Measurements from ENCODE around the gene TEX2.

TEX2 gene

DNA sequence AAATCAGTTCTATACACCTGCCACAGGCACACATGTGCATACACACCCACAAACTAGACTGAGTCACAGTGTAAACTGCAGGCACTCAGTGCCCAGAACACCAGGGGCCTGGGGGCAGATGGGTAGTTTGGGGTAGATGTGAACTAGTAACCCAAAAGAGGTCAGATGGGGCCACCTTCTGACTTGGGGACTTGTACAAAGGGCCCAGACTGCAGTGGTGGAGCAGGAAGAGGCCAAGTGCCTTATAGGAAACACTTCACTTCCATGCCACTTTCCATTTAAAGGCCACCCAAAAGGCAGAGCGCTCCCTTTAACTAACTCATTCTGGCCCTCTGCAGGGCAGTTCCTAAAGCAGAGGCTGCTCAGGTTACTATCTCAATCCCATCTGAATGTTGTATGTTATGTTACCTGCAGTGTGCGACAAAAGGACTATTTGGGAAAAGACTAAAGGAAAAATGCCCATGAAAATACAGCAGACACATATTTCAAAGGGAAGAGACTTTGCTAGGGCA lies 105.3 kb downstream of the TEX2 start:
- no peak for DNase-seq

DNA sequence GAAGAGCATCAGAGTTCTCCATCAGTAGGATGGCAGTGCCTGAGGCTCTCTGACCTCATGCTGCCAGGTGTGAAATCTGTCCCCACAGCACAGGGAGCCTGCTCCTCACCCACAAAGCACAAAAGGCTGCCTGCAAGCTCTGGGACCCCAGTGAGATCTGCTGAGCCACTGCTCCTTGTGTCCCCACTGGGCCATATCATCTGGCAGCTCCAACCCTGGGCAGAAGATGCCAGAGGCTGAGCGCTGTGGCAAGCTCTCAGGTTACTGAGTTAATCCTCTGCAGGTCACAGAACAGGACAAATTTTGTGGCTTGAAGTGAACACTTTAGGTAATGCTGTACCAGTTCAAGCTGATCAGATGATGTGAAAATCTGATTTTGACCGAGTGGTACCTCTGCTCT lies 106.4 kb downstream of the TEX2 start:
- DNase-seq = no peak

DNA sequence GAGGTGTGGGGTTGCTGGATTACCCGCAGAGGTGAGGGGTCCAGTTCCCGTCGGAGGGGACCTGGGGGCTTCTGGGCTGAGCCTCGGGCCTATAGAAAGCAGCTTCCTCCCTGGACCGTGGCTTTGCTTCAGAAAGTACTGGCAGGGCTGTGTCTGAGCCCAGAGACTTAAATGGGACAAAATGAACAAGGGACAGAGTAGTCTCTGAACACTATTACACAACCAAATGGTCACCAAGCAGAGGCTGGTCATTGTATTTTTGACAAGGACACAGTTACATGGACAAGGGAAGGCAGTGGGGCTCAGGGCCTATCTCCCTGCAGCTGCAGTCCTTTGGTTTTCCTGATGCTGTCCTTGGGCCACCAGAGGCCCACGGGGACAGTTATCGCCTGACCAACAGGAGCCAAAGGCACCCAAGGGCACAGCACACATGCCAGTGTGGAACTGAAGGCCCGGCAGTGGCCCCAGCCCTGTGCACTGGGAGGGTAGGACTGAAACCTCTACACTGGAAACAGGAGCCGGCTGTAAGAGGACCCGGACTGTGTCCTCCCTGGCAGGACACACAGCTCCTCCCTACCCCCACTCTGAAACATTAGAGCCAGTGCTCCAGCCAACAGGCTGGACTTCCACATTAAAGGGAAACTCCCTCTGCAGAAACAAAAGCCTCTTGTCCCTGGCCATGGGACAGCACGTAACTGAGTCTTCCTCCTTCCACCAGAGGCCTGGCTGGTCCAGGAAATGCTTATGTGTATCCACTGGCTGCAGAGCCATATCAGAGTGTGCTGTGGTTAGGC lies 107.1 kb downstream of the TEX2 start:
- no peak for DNase-seq

DNA sequence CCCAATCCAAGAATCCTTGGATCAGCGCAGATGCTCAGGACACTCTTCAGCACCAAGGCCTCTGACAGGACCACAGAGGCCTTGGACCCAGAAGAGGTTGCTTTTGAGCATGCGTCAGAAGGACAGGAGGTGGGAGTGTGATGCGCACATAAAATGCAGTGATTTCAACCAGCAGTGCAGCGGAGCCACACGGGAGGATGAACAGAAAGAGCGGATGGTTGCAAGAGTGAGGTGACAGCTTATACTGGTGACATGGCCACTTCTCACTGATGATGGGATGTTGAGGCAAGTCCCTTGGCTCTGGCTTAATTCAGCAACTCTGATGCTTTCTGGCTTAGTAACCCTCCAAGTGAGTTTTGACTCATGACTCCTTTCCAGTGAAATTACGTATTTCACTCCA lies 107.9 kb downstream of the TEX2 start:
- no peak for DNase-seq

DNA sequence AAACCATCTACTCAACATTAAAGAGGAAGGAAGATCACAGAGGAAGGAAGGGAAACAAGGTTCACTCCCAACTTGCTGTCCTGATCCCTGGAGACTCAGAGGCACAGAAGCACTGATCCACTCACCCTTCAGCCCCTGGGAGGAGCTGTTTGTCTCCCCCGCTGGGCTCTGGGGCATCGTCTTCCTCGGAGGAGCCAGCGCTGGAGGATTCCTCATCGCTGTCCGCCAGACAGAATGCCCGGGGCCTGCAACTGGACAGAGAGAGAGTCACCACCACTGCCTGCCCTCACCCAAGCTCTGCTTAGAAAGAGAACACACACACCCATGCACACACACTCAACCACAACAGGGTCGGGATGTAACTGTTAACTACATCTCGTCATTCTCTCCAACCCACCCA lies 108.3 kb downstream of the TEX2 start:
- no peak for DNase-seq

DNA sequence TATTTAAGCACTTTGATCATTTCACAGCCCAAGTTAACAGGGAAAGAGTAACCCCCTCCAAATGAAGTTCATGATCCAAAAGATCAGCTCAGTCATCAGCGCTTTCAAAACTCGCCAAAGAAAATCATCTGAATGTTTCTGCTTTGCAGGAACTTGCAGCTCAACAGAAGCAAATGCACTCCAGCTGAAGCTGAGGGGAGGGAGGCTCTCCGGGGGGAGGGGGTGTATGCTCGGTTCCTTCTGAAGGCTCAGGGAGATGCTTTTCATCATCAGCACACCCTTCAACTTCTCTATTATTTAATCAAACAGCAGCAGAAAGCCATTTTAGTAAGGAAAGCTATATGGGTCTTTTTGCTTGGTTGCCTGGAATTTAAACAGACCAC lies 108.8 kb downstream of the TEX2 start:
- no peak for DNase-seq

DNA sequence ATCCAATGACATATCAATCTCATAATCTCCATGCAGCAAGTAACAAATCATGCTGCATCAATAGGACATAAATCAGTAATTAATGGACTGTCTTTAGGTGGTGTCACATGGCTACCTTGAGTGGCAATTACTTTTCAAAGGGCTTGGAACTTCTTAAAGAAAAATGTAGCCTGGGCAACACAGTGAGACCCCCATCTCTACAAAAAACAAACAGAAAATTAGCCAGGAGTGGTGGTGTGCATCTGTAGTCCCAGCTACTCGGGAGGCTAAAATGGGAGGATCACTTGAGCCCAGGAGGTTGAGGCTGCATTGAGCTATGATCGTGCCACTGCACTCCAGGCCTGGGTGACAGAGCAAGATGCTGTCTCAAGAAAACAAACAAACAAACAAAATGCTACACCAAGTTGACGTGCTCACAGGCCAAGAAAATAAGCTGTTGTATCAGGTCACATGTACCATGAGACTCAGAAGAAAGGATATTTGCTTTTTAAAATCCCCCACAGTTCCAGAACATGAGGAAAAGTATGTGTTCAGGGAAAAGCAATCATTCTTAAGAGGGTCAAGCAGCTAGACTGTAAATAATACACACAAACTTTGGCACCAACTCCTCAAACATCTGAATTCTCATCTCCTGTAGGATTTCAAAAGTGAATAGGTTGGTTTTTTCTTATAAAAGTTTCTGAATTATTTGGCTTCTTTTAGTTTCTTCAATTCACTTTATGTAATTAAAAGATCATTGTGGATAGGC lies 109.3 kb downstream of the TEX2 start:
- no peak for DNase-seq

DNA sequence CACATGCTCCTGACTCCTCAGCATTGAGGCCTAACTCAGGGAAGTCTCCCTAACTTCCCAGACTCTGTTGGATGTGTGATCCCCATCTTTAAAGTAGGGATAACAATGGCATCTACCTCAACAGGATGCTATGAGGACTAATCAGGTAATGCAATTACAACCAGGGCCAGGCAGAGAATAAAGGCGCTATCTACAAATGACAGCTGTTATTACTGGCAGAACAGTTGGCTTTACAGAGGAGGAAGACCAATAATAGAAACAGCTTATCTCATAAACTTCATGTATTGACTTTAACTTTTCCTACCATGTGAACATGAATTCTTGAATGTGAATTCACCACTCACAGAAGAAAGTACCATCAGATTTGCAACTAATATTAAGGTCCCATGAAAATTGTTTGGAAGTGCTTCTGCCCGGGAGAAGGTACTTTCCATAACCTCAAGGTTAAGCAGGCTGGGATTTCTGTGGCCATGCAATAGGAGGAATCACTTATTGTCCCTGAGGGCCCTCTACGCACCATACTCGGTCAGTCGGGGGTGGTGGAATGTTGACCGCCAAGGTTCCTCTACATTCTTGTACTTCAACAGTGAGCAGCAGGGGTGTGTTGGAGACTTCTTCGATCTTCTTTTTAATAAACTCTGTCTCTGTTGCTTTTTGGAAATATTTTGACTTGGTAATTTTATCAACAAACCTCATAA lies 110.5 kb downstream of the TEX2 start:
- no peak for DNase-seq

DNA sequence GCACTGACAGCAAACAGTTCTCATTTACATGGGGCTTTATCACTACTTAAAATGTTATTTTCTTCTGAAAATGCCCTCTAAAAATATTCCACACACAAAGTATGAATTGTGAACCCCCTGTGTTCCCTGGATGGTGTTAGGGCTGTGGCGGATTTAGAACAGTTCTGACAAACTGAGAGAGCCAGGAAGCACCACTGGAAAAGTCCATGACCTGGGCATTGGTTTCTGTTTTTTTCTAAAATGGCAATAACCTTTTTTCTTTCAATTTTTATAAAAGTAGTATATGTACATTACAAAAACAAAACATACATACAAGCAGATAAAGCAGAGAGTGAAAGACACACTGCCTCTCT lies 112.1 kb downstream of the TEX2 start:
- DNase-seq = no peak

DNA sequence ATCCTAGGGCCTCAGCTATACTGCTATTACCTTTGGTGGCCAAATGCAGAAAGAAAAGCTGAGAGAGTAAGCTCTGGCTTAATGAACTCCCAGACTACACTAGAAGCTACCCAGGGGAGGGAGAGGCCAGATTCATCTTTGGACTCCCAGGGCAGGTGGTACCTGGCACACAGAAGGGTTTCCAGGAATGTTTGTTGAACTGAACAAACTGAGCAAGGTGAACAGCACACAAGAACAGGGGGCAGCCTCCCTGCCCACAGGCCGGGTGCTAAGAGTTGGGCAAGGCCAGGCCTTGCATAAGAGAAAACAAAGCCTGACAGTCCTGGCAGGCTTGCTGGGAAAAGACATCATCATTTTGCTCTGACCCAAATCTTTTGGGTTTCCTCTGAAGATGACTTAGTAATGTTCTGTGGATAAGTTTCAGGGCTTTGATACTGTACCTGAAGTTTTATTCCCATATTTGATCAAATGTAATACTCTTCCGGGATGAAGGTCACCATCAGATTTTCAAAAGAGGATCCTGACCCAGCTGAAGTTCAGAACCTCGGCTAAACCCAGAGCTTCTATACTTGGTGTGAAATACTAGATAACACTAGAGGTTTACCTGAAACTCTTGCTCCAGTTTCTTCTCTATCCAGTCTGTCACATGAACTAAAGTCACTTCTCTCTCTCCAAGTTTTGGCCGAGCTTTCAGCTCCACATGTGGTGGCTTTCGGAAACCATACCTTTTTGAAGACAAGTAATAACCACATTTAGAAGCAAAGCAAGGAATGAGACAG lies 112.6 kb downstream of the TEX2 start:
- no peak for DNase-seq

DNA sequence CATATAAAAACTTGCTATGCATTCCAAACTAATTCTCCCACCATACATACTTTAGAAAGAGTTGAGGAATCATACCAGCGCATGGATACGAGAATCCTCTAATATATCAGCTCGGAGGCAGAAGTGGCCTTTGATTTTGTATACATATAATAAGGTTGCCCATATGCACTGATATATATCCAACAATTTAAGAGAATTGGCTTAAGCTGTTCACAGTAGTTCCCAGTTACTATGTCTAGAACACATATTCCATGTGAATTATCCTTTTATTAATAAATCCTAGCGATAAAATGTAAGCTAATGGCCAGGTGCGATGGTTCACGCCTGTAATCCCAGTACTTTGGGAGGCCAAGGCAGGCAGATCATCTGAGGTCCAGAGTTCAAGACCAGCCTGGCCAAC lies 113.9 kb downstream of the TEX2 start:
- no peak for DNase-seq

DNA sequence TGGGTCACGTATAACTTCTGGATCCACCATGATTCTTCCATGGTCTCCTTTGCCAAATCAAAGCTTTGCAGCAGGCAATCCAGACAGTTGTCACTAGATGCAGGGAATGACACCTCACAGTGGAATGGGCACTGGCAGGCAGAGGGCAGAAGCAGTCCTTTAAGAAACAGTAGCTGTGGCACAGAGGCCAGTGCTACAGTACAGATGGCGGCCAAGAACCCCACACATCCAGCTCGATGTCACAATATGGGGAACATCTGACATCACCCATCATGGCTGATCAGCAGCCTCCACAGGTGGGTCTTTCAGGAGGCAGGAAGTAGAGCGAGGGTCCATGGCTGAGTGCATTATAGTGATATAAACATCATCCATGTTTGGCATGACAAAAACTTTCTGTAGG lies 114.4 kb downstream of the TEX2 start:
- no peak for DNase-seq

DNA sequence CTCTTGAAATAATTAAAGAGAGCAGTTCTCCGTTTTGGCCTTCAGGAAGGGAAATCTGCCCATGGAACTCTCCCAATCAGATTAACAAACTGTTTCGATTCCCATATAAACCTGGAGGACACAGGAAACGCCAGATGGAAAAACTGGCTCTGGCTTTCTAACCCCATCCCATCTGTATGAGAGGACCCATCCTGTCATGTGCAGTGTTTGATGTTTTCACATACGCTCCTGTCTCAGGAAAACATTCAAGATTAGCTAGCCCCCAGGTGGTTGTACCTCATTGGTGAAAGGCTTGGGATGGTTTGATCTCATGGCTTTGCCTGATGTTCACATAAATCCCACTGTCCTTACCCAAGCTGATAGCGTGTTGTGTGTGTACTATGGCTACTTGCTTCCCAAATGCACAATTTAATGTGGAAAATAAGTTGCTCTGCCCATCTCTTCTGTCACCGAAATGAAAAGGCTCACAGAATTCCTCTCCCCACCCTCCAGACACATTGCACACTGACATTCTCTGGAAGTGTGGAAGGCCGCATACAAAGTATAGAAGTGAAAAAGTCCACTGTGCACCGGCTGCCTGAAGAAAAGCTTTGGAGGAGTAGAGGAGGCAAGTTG lies 114.9 kb downstream of the TEX2 start:
- no peak for DNase-seq

DNA sequence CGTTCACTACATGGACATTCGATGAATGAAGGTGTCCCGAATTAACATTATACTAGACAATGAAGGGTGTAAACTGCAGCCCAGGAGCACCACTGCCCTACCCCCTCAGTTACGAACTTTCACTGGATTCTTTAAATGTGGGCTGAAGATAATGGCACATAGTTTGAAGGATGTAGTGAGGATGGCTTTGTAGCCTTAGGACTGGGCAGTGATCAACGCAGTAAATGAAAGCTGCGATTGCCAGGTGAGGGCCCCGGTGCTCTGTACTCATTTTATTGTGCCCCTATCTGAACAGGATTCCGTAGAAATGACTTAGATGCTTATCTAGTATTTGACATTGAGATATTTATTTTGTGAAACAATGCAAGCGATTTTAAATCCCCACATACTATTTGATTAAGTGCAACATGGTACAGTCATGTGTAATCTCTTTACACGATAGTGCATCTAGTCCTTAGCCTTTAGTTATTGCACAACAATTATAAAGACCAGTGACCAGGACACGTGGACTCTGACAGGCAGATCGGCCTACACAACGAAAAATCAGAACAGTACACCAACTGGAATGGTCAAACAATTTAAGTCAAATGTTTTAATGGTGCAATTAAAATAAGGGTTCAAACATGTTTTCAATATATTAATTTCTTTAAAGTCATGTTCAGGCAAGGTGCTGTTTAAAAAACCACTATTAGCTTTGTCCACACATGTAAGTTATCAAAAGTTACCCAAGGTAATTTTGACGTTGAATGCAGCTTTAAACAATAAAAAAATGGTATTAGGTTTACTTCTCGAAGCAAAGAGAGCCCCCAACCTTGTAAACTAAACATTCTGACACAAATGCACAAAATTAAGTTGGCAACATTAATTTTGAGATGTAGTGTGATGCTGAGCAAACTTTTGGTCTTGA lies 115.7 kb downstream of the TEX2 start:
- DNase-seq = no peak

DNA sequence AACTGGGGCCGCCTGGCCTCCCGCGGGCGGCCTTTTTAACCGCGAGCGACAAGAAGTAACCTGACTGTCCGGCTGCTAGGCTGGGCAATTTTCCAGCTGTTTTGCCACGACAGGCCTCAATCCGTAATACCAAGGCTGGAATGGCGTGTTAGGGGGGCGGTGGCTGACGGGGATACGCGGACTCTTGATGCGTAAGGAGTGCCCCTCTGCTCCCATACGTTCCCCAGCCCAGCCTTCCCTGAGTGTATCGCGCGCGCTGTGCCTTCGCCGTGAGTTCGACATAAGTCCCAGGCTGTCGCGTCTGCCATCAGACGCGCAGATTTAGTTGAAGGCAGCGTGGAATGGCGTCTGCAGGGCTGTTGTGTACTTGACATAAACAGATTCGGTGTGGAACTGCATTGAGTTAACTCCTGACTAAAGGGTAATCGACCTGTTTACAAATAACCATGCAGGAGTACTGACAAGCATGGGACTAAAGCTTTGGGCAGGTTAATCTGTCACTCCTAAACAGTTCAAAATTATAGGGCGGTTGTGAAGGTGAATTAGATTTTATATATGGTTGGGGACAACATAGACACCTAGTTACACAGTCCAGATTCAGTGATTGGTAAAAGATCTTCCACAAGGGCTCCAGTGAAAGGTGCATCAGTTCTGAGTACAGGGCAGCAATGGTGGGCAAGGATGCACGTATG lies 116.5 kb downstream of the TEX2 start:
- DNase-seq = peak; percentile 58

DNA sequence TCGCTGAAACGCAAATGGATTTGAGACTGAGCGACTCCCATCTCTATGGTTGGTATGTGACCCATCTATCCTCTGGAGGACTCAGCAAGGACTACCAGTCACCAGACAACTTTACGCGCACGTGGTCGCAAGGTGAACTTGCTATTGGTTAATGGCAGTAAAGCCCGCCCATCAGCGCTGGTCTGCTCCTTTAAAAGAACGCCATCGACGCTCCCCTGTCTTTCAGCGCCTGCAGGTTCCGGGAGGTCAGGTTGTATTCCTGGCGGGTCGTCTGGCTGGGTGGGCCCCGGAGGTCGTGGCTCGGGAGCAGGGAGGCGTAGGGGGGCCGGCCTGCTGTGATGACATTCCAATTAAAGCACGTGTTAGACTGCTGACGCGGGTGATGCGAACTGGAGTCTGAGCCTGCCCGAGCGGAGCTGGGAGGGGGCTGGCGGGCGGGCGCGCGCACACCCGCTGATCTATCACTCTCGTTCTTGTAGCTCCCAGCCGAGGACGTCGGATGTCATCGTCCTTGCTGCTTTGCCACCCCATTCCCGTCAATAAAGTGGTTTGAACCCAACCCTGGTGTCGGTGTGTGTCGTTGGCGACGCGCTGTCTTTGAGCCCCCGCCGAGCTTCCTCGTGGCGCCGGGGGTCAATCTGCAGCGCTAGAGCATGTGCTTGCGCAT lies 117.2 kb downstream of the TEX2 start:
- peak; percentile 93 for DNase-seq

DNA sequence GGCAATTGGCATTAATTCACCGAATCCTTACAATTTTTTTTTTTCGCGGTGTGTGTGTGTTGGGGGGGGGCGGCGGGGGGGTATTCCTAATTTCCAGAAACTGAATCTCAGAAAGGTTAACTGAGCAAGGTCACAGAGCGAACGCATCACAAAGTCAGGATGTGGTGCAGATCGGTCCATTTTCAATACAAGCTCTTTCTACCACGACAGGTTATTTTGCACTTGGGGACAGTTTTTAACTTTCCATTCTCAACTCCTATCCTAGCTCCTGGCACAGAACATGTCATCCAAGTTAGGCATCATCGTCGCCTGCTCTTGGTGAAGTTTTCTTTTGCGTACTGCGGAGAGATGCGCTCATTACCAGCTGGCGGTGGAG lies 117.7 kb downstream of the TEX2 start:
- no peak for DNase-seq

DNA sequence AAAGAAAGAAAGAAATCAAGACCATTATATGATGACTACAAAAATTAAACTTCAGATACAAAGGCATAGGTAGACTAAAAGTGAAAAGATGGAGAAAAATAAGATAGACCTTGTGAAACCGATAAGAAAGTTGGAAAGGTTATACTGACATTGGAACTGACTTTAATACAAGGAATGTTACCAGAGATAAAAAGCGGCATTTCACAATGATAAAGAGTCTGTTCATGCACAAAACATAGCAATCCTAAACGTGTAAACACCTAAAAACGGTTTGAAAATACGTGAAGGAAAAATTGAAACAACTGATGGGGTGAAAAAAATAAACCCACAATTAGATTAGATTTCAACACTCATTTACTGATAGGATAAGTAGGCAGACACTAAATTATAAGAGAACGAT lies 123.5 kb downstream of the TEX2 start:
- no peak for DNase-seq

DNA sequence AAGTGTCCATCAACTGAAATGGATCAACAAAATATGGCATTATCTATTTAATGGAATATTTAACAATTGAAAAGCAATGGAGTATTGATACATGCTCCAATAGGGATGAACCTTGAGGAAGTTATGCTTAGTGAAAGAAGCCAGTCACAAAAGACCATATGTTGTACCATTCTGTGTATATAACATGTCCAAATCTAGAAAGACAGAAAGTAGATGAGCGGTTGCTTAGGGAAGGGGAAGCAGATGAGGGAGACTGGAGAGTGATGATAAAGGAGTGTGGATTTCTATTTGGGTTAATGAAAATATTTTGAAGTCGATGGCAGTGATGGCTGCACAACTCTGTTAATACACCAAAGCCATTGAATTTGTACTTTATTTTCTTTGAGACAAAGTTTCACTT lies 124.6 kb downstream of the TEX2 start:
- DNase-seq = no peak

DNA sequence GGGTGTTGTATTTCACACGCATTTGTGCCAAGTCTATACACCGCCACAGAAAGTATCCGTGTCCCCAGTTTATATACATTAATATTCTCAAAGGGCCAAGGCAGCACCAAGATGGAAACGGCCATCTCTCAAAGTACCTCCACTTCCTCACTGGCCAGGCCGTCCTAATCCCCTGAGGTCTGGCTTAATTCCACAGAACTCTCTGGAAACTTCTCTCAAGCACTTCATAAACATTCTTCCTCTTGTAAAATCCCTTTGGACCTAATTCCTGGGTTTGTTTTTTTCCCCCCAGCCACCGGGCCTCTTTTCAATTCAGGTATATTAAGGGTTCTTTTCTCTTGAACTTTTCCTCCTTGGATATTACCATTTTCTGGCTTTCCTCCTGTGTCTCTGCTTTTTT lies 128.1 kb downstream of the TEX2 start:
- no peak for DNase-seq

All from activated CD8-positive, alpha-beta memory T cell treated with anti-CD3 and anti-CD28 coated beads, Interleukin-2, amount 50 U/mL, for 4 hours (primary cell).